K562 (cell line): Measurements from ENCODE around the gene MCL1. TPM values are rescaled to one million over a fixed set of nuclear protein-coding genes. Genes with fewer than 3 reads are reported as not detected.

Source experiments
- BRD9 ChIP-seq: fragments of 450-650 bp; IDR thresholded peaks from 2 replicates; pipeline ENCODE4 v1.6.1; 2018; ENCODE audit warnings: low read depth; ENCODE audit not compliant: partially characterized antibody
- CBX3 ChIP-seq, 2 experiments: IDR thresholded peaks; 1 replicate in 1 of 2; 2 replicates in 1 of 2; pipeline ENCODE4 v1.6.1; 2012; ENCODE audit warnings: inconsistent platforms in 2 of 2, low read length in 2 of 2, borderline replicate concordance in 1 of 2, control low read depth in 1 of 2
- DNMT1 ChIP-seq: fragments of 450-650 bp; IDR thresholded peaks from 2 replicates; pipeline ENCODE4 v1.6.1; 2016; ENCODE audit warnings: antibody characterized with exemption, mild to moderate bottlenecking
- FIP1L1 ChIP-seq: fragments of 200-400 bp; formaldehyde crosslinking; IDR thresholded peaks from 2 replicates; pipeline ENCODE4 v1.6.1; 2018; ENCODE audit warnings: mild to moderate bottlenecking, low read depth, low read length; ENCODE audit not compliant: poor library complexity, severe bottlenecking
- FOXK2 ChIP-seq, 2 experiments: fragments of 450-650 bp; IDR thresholded peaks in 1 of 2; conservative IDR thresholded peaks in 1 of 2; 2 replicates each; pipeline ENCODE4 v1.6.1; 2016; ENCODE audit warnings: low read depth in 2 of 2, mild to moderate bottlenecking in 1 of 2
- GATAD2A ChIP-seq: fragments of 450-650 bp; IDR thresholded peaks from 2 replicates; pipeline ENCODE4 v1.6.1; 2017
- IRF2 ChIP-seq: sonication (generic); formaldehyde crosslinking; IDR thresholded peaks from 2 replicates; pipeline ENCODE4 v1.8.1; 2022; ENCODE audit warnings: mild to moderate bottlenecking, missing genetic modification reagents
- L3MBTL2 ChIP-seq: fragments of 450-650 bp; IDR thresholded peaks from 2 replicates; pipeline ENCODE4 v1.6.1; 2016; ENCODE audit warnings: mild to moderate bottlenecking, moderate library complexity
- MLLT1 ChIP-seq, 2 experiments: fragments of 450-650 bp; IDR thresholded peaks; 2 replicates each; pipeline ENCODE4 v1.6.1; 2016
- MNT ChIP-seq, 2 experiments: fragments of 450-650 bp; conservative IDR thresholded peaks; 2 replicates each; pipeline ENCODE4 v1.6.1; 2017; ENCODE audit warnings: mild to moderate bottlenecking in 2 of 2, moderate library complexity in 2 of 2
- MTA1 ChIP-seq: fragments of 450-650 bp; IDR thresholded peaks from 2 replicates; pipeline ENCODE4 v1.6.1; 2017; ENCODE audit warnings: borderline replicate concordance
- PHB ChIP-seq: fragments of 250-450 bp; sonication (Bioruptor Pico); IDR thresholded peaks from 2 replicates; pipeline ENCODE4 v1.5.0; 2021
- PKNOX1 ChIP-seq: fragments of 450-650 bp; IDR thresholded peaks from 2 replicates; pipeline ENCODE4 v1.6.1; 2016
- SIN3A ChIP-seq, 2 experiments: fragments of 150-350 bp in 1 of 2; IDR thresholded peaks; 2 replicates each; pipeline ENCODE4 v1.6.1; 2011 to 2016; ENCODE audit warnings: borderline replicate concordance in 2 of 2, low read depth in 2 of 2, low read length in 2 of 2, mild to moderate bottlenecking in 2 of 2, moderate library complexity in 2 of 2; ENCODE audit not compliant: control insufficient read depth in 1 of 2
- TBL1XR1 ChIP-seq, 2 experiments: IDR thresholded peaks; 2 replicates each; pipeline ENCODE4 v1.6.1; 2012; ENCODE audit warnings: improper control_type of control experiment in 2 of 2, low read length in 2 of 2, mild to moderate bottlenecking in 1 of 2
- TEAD1 ChIP-seq, 2 experiments: fragments of 450-650 bp in 1 of 2; sonication (generic) in 1 of 2; formaldehyde crosslinking; IDR thresholded peaks; 2 replicates each; pipeline versions ENCODE4 v1.4.0 to v1.8.0; 2020 to 2022; ENCODE audit warnings: mild to moderate bottlenecking in 2 of 2, missing genetic modification reagents in 1 of 2
- ZBTB5 ChIP-seq: fragments of 450-650 bp; IDR thresholded peaks from 2 replicates; pipeline ENCODE4 v1.6.1; 2017; ENCODE audit warnings: antibody characterized with exemption
- ZNF12 ChIP-seq: sonication (generic); formaldehyde crosslinking; IDR thresholded peaks from 2 replicates; pipeline ENCODE4 v1.4.0; 2020; ENCODE audit warnings: mild to moderate bottlenecking, missing genetic modification reagents
- ZNF274 ChIP-seq: IDR thresholded peaks from 2 replicates; pipeline ENCODE4 v1.6.1; 2011; ENCODE audit warnings: low read depth, mild to moderate bottlenecking, low read length, moderate library complexity, borderline replicate concordance
- ZNF444 ChIP-seq: fragments of 250-450 bp; sonication (Bioruptor Pico); IDR thresholded peaks from 2 replicates; pipeline ENCODE4 v1.4.0; 2020; ENCODE audit warnings: mild to moderate bottlenecking, moderate library complexity
- ZNF511 ChIP-seq: sonication (generic); formaldehyde crosslinking; IDR thresholded peaks from 2 replicates; pipeline ENCODE4 v1.8.0; 2022; ENCODE audit warnings: mild to moderate bottlenecking, missing genetic modification reagents
- polyA plus RNA-seq, 8 experiments: library from polyadenylated mRNA; depleted of rRNA in 4 of 8; stranded (reverse) in 5 of 8; unstranded in 3 of 8; fragments of >200 nt; fragmentation: Nextera tagmentation in 2 of 8; fragmentation: Illumina TruSeq in 1 of 8; extraction: Ambion mirVana in 2 of 8; extraction: Trizol in 1 of 8; gene quantifications; 2 replicates each; pipeline versions ENCODE4 v1.2.1 to v1.2.3, GENCODE V29; 2011 to 2014; ENCODE audit warnings: inconsistent platforms in 1 of 8, missing spikeins in 1 of 8
- total RNA-seq, 7 experiments: library from RNA; depleted of rRNA in 6 of 7; stranded (reverse); fragments of >200 nt in 6 of 7; fragmentation: Illumina TruSeq in 2 of 7; extraction: Trizol in 2 of 7; gene quantifications; 2 replicates each; pipeline versions ENCODE4 v1.2.1 to v1.2.3, GENCODE V29; 2011 to 2021; ENCODE audit warnings: low replicate concordance in 1 of 7

Gene MCL1
- total and polyA plus RNA-seq, 9 of the 15 experiments (the other 6 are each of a cell fraction or from before 2014, with no cell fraction given), result 27.1 to 224 (median 138) TPM

- peak in 1 of 2 experiments; percentile 41; a peak in 1 of 4 replicates for TF ChIP-seq MLLT1 (IDR thresholded peaks at IDR 0.05)
- TF ChIP-seq PKNOX1, result no peak
- 0 out of 2 replicates have a peak, but pooled peaks have one; percentile 54 for TF ChIP-seq DNMT1
- TF ChIP-seq ZNF511 (CRISPR knock-in tag), result 0 out of 2 replicates have a peak, but pooled peaks have one; percentile 40
- TF ChIP-seq CBX3 (IDR thresholded peaks at IDR 0.05; ENCODE audit: borderline replicate concordance in 1 of 2, low read length in 2 of 2), result no peak
- TF ChIP-seq MNT (conservative IDR thresholded peaks at IDR 0.05), result 0 out of 4 replicates have a peak, but pooled peaks of 1 of the 2 experiments have one; percentile 10
- no peak for TF ChIP-seq L3MBTL2
- 0 out of 4 replicates have a peak, but pooled peaks of 1 of the 2 experiments have one; percentile 29 for TF ChIP-seq FOXK2 (conservative IDR thresholded peaks at IDR 0.05 in 1 of 2, IDR thresholded peaks at IDR 0.05 in 1 of 2; ENCODE audit: low read depth in 2 of 2)
- TF ChIP-seq SIN3A (IDR thresholded peaks at IDR 0.05; ENCODE audit: borderline replicate concordance in 2 of 2, control insufficient read depth in 1 of 2, low read depth in 2 of 2, low read length in 2 of 2), result no peak
- TF ChIP-seq TEAD1 (CRISPR knock-in tag; IDR thresholded peaks at IDR 0.05), result peak in 1 of 2 experiments; percentile 47; a peak in 1 of 4 replicates
- TF ChIP-seq GATAD2A, result peak; percentile 71; the same call in 1 of the 2 replicates
- no peak for TF ChIP-seq ZNF444 (CRISPR knock-in tag)
- 0 out of 2 replicates have a peak, but pooled peaks have one; percentile 50 for TF ChIP-seq MTA1
- no peak for TF ChIP-seq ZNF274
- TF ChIP-seq BRD9, result peak; percentile 19
- no peak for TF ChIP-seq IRF2
- TF ChIP-seq PHB, result no peak
- 0 out of 2 replicates have a peak, but pooled peaks have one; percentile 13 for TF ChIP-seq ZNF12 (CRISPR knock-in tag)
- TF ChIP-seq TBL1XR1 (IDR thresholded peaks at IDR 0.05; ENCODE audit: low read length in 2 of 2), result no peak
- 0 out of 2 replicates have a peak, but pooled peaks have one; percentile 33 for TF ChIP-seq ZBTB5
- no peak for TF ChIP-seq FIP1L1
Observed at GRCh38 chr1:150628766-150629114, 49.3 kb upstream of the MCL1 start (continued).
